Placental epithelial cell (primary cell): ENCODE measurements around the gene INO80E. TPM values are rescaled to one million over a fixed set of nuclear protein-coding genes. Genes with fewer than 3 reads are reported as not detected.

Source experiments
- total RNA-seq: library from RNA; depleted of rRNA; stranded (reverse); fragments of >200 nt; gene quantifications from 2 replicates; pipeline ENCODE4 v1.2.3, GENCODE V29; 2012

INO80E gene, protein sequence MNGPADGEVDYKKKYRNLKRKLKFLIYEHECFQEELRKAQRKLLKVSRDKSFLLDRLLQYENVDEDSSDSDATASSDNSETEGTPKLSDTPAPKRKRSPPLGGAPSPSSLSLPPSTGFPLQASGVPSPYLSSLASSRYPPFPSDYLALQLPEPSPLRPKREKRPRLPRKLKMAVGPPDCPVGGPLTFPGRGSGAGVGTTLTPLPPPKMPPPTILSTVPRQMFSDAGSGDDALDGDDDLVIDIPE
- total RNA-seq: 34.9 and 52.2 TPM in 2 replicates

DNA sequence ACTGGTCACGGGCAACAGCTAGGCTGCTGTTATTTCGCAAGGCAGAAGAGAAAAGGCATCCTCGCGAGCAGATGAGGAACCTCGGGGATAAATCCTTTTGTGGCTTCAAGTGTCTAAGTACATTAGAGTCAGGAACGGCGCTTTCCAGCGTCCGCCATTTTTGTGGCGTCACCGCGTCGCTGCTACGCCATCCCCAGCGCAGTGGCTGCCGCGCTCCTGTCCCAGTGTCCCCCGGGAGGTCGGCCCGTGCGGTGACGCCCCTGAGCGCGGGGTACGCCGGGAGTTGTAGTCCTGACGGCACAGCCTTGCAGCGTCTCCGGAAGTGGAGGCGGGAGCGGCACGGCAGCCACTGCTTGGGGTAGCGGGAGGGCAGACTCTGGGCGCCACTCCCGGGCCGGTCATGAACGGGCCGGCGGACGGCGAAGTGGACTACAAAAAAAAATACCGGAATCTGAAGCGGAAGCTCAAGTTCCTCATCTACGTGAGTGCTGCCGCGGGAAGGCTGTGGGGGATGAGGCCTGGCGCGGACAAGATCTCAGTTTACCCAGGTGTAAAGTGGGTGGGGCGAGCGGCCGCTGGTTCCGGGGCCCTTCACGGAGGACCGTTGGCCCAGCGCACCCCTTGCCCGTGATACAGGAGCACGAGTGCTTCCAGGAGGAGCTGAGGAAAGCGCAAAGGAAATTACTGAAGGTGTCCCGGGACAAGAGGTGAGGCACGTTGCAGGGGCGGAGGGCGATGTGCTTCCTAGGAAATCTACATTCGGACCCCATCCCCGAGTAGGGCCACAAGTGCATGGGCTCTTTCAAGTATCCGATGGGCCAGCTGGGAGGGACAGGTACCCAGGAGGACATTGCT, at the start of gene INO80E:
Gene INO80E (plus strand): TSS at position 331 of the 855 bp plus-strand sequence. CDS start 70 bp downstream, at position 401.

DNA sequence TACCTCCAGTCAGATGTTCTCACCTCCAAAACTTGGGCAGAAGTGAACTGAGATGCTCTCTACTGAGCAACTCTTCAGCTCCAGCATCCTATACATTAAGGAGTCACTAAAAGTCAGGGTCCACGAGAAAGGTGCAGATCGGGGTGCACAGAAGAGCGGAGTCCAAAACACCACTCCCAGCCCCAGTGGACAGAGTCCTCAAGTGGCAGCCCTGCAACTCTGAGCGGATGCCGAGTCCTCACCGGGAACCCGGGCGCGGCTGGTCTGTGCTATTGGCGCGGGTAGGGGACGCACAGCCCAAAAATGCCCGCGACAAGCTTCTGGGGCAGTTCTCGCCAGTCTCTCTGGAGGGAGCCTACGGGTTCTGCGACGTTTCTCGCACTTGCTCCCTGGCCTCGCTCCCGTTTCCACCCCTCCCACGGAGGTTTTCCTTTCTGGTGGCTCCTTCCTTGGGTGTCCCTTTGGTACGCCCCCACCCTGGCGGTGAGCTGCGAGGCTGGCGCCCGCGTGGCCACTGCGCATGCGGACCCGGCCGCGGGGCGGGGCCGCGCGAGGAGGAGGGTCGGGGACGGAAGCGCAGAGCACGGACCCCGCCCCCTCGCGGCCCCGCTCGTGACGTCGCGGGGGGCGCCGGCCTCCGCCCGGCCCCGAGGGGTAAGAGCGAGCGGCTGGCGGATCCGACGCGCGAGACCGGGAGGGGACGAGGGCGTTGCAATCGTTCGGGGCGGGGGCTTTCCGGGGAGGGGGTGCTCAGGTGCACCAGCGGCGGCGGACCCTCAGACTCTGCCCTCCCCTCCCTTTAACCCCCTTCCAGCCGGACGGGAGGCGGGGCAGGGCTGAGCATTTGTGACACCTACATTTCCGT, 34.3 kb upstream of the INO80E start, which contains the start of gene TMEM219:
Gene TMEM219 (plus strand): TSS at position 601 of the 865 bp plus-strand sequence. CDS start 1,065 bp downstream, outside the sequence.

DNA sequence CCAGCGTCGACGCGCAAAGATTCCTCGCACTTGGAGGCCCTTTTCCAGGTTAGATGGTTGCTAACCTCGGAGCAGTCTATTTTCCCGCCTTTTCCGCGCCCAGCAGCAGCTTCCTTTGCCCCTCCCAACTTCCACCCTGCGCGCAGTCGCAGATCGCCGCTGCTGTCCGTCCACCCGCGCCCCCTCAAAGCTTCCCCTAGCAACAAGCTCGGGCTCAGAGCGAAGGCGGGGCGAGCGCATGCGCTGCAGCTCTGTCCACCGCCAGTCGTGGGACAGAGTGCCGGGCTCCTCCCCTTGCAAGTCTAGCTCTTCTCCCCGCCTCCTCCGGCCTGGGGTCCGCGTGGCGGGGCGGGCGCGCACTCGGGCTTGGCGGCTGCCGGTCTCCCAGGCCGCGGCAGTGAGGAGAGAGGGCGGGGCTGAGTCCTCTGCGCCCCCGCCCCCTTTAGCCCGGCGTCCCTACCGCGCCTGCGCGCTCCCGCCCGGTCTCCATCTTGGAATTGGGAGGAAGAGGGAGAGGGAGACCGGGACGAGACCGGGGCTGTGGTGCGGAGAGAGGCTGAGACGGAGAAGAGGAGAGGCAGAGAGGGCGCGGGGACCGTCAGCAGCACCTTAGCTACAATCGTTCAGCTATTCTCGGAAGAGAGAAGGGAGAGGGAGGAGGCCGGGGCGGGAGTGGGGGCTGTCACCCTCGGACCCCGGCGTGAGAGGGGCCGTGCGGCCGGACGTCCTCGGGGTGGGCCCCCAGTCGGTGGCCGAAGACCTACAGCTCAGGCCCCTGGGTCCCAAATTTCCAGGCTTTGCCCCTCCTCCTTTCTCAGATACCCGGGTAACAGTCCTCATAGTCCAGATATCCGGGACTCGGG, 22.4 kb upstream of the INO80E start, which contains the start of gene TAOK2:
Gene TAOK2 (plus strand): TSS at position 485 of the 863 bp plus-strand sequence. CDS start 3,905 bp downstream, outside the sequence.

DNA sequence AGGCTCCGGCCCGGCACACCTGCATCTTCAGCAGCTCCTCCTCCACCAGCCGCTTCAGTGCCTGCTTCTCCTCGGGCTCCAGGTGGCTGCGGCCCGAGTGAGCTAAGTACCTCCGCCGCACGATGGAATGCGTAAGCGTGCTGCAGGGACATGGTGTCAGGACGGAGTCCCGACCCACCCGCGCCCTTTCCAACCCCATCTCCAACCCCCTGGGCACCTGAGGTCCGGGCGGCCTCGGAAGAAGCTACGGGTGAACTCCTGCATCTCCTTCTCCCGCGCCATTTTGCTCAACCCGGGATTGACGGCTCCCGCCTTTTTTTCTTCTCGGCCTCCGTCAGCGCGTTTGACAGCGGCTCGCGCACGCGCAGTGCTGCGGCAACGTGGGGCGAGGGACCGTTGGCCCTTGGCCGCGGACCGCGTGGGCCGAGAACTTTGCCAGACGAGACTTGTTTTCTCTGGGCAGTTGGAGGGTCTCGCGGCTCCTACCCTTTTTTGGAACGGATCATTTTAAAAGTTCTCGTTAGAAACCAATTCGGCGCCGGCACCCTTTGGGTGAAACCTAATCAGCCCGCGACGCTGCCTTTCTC, 624 bp upstream of the INO80E start, which contains the start of gene HIRIP3:
Gene HIRIP3 (minus strand): TSS at position 294 of the 587 bp plus-strand sequence. CDS start 12 bp downstream, at position 282.

DNA sequence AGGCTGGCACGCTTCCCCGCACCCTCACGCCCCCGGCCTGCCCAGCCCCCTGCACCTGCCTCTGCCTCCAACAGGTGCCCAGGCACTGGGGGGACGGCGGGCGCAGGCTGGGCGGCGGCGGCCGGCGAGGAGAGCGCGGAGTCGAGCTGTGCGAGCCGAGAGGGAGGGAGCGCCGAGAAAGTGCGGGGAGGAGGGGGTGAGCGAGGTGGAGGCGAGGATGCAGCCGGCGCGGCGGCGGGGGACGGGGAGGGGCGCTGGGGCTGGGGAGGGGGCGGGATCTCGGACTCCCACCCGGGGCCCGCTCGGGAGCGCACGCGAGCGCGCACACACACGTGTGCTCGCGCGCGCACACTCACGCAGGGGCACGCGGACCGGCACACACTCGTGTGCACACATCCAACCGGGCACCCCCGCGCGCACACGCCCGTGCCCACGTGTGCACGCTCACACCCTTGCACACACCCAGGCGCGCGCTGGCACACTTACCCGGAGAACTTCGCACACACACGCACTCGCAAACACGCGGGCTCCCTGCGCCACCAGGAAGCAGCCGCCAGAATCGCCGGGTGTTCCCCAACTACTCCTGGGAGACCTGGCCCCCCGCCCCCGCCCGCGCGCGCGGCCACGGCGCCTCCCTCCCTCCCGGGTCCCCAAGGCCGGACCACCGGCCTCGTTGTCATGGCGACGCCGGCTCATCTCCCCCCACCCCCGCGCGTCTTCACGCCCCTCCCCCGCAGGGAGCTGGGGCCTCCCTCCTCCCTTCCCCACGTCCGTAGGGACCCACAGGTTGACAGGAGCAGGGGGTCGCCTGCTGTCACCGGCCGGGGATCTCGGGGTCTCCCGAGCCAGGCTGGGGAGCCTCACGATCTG, 15.0 kb downstream of the INO80E start, which contains the start of gene DOC2A:
Gene DOC2A (minus strand): TSS at position 184 of the 870 bp plus-strand sequence. CDS start 805 bp downstream, outside the sequence.

DNA sequence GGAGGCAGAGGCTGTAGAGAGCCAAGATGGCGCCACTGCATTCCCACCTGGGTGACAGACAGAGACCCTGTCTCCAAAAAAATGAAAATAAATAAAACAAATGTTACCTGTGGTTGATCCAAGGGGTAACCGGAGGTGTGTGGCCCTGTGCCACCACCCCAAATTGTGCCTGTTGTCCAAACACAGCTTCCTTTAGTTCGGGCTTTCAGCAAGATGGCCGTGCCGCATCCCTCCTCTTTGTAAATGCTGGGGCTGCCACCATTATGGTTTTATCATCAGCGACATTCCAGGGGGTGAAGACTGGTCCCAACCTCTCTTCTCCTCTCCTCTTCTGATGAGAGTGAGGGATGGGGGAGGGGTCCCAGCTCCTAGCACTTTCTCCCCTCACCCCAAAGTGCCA, 26.8 kb downstream of the INO80E start, which contains the start of gene C16orf92:
Gene C16orf92 (plus strand): TSS at position 312 of the 400 bp plus-strand sequence. CDS start 143 bp downstream, outside the sequence.

DNA sequence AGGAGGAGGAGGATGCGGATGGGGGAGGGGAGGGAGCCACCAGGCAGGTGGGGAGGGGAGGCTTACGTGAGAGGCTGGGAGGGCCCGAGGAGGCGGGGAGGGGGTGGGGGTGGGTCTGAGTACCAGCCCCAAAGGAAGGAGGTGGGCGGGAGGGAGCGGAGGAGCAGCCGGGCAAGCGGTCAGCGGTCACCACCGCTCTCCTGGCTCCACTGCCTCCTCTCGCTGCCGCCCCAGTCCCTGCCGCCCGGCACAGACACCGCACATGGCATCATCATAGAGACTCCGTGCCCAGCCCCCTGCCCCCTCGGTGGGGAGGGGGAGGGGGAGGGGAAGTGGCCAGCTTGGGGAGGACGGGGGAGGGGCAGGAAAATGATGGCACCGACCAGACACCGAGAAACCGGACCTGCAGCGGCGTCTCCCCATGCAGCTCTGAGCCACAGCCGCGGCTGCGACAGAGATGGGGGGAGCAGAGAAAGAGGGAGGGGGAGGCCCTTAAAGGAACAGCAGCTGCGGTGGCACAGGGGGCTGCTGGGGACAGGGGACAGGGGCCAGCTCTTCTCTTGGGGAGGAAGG, 34.9 kb downstream of the INO80E start, which contains the start of gene TLCD3B:
Gene TLCD3B (minus strand): TSS at position 431 of the 573 bp plus-strand sequence. CDS start 744 bp downstream, outside the sequence.

Other genes starting within 250 kb of the INO80E start
- 0.33 and 1.2 TPM in 2 replicates for gene ZG16, start 218.0 kb upstream of the INO80E start, total RNA-seq
- gene KIF22, start 205.5 kb upstream of the INO80E start, total RNA-seq: 40.1 and 81.7 TPM in 2 replicates
- gene MAZ, start 189.7 kb upstream of the INO80E start, total RNA-seq: 411 and 461 TPM in 2 replicates
- 1.2 and 13.3 TPM in 2 replicates for gene PRRT2, start 184.0 kb upstream of the INO80E start, total RNA-seq
- gene PAGR1, start 180.1 kb upstream of the INO80E start, total RNA-seq: 42.0 and 44.8 TPM in 2 replicates
- 38.1 and 71.7 TPM in 2 replicates for gene MVP, start 175.8 kb upstream of the INO80E start, total RNA-seq
- gene CDIPT, start 133.0 kb upstream of the INO80E start, total RNA-seq: 66.7 and 80.3 TPM in 2 replicates
- 1.2 and 2.7 TPM in 2 replicates for gene SEZ6L2, start 96.7 kb upstream of the INO80E start, total RNA-seq
- gene ASPHD1, start 95.8 kb upstream of the INO80E start, total RNA-seq: 0.79 TPM in 1 of 2 replicates, not detected in the other
- 13.0 and 15.7 TPM in 2 replicates for gene KCTD13, start 70.0 kb upstream of the INO80E start, total RNA-seq
- gene TMEM219, start 34.2 kb upstream of the INO80E start, total RNA-seq: 65.6 and 66.7 TPM in 2 replicates
- 65.2 and 74.3 TPM in 2 replicates for gene TAOK2, start 22.4 kb upstream of the INO80E start, total RNA-seq
- gene HIRIP3, start 624 bp upstream of the INO80E start, total RNA-seq: 9.8 and 10.5 TPM in 2 replicates
- not detected in 2 replicates for gene DOC2A, start 14.8 kb downstream of the INO80E start, total RNA-seq
- gene C16orf92, start 27.0 kb downstream of the INO80E start, total RNA-seq: not detected in 2 replicates
- gene TLCD3B, start 35.0 kb downstream of the INO80E start, total RNA-seq: not detected in 2 replicates
- gene ALDOA, start 69.5 kb downstream of the INO80E start, total RNA-seq: 572 and 1,018 TPM in 2 replicates
- 273 and 323 TPM in 2 replicates for gene PPP4C, start 79.8 kb downstream of the INO80E start, total RNA-seq
- 1.6 and 4.7 TPM in 2 replicates for gene TBX6, start 95.7 kb downstream of the INO80E start, total RNA-seq
- gene YPEL3, start 100.0 kb downstream of the INO80E start, total RNA-seq: 44.5 and 59.7 TPM in 2 replicates
- gene GDPD3, start 117.3 kb downstream of the INO80E start, total RNA-seq: 1.1 and 2.7 TPM in 2 replicates
- gene MAPK3, start 127.0 kb downstream of the INO80E start, total RNA-seq: 36.5 and 36.7 TPM in 2 replicates
- 5.1 and 5.7 TPM in 2 replicates for gene CORO1A, start 187.4 kb downstream of the INO80E start, total RNA-seq
- gene BOLA2B, start 197.4 kb downstream of the INO80E start, total RNA-seq: 42.0 and 117 TPM in 2 replicates
- gene SLX1A, start 197.6 kb downstream of the INO80E start, total RNA-seq: 21.9 and 46.3 TPM in 2 replicates
- gene SULT1A3, start 203.0 kb downstream of the INO80E start, total RNA-seq: 4.1 and 4.7 TPM in 2 replicates